IMR-90 (cell line): Measurements from ENCODE around the gene PKP4. TPM values are rescaled to one million over a fixed set of nuclear protein-coding genes. Genes with fewer than 3 reads are reported as not detected.

ENCODE experiments used
- ATAC-seq: fragments of 200-7000 bp; cut with Tn5 transposase; 2 replicates; pipeline ENCODE4 v1.9.1; 2020; ENCODE audit warnings: low read depth, mild to moderate bottlenecking, moderate library complexity
- BruUV-seq: library from RNA; stranded (reverse); fragments of 400-500 nt; replicated peaks from 2 replicates; lab custom pipeline; 2021; lab: Mats Ljungman, UMichigan
- CTCF ChIA-PET: fragments of 300-600 bp; formaldehyde crosslinking; extraction: SDS; loops from one replicate; lab custom pipeline; 2021; ENCODE audit warnings: antibody characterized with exemption; lab: Yijun Ruan, JAX
- POLR2A ChIA-PET: fragments of 300-600 bp; sonication (Branson Sonifier 250); formaldehyde crosslinking; loops from one replicate; lab custom pipeline; 2022; ENCODE audit warnings: antibody characterized with exemption; ENCODE audit not compliant: unreplicated experiment; lab: Charles Lee
- DNase-seq: peaks from one replicate; pipeline ENCODE4 v3.0.0; 2013
- H2AFZ ChIP-seq: replicated peaks from 2 replicates; pipeline ENCODE3; 2013; ENCODE audit warnings: low read length, mild to moderate bottlenecking; ENCODE audit not compliant: poor library complexity
- H2AK5ac ChIP-seq: 2 replicates; pipeline ENCODE4 v1.6.1; 2013; ENCODE audit warnings: low read depth, low read length, inconsistent platforms
- H2AK9ac ChIP-seq: replicated peaks from 2 replicates; pipeline ENCODE3; 2013; ENCODE audit warnings: mild to moderate bottlenecking, low read depth, low read length, moderate library complexity; ENCODE audit not compliant: poor library complexity
- H2BK120ac ChIP-seq: 2 replicates; pipeline ENCODE4 v1.6.1; 2013; ENCODE audit warnings: low read depth, low read length, inconsistent platforms
- H2BK15ac ChIP-seq: 3 replicates; pipeline ENCODE4 v1.6.1; 2013; ENCODE audit warnings: low read depth, low read length, inconsistent platforms
- H2BK20ac ChIP-seq: 2 replicates; pipeline ENCODE4 v1.6.1; 2013; ENCODE audit warnings: low read depth, mild to moderate bottlenecking, inconsistent platforms, low read length, moderate library complexity
- H2BK5ac ChIP-seq: 2 replicates; pipeline ENCODE4 v1.6.1; 2013; ENCODE audit warnings: mild to moderate bottlenecking, low read depth, low read length, inconsistent platforms; ENCODE audit not compliant: poor library complexity, severe bottlenecking
- H3K14ac ChIP-seq: replicated peaks from 2 replicates; pipeline ENCODE4 v1.6.1; 2013; ENCODE audit warnings: low read depth, low read length, inconsistent platforms
- H3K18ac ChIP-seq: 2 replicates; pipeline ENCODE4 v1.6.1; 2013; ENCODE audit warnings: low read depth, low read length, control low read depth
- H3K23ac ChIP-seq: 2 replicates; pipeline ENCODE4 v1.6.1; 2013; ENCODE audit warnings: low read depth, low read length, inconsistent platforms
- H3K27ac ChIP-seq: 2 replicates; pipeline ENCODE4 v1.5.1; 2013; ENCODE audit warnings: mild to moderate bottlenecking, control low read depth, low read length; ENCODE audit not compliant: insufficient read depth
- H3K27me3 ChIP-seq: 2 replicates; pipeline ENCODE4 v1.6.1; 2013; ENCODE audit warnings: low read length; ENCODE audit not compliant: control insufficient read depth, insufficient read depth
- H3K36me3 ChIP-seq: 2 replicates; pipeline ENCODE4 v1.6.1; 2013; ENCODE audit warnings: low read length, mixed read lengths; ENCODE audit not compliant: control insufficient read depth, insufficient read depth
- H3K4ac ChIP-seq: 2 replicates; pipeline ENCODE4 v1.6.1; 2013; ENCODE audit warnings: low read depth, low read length, inconsistent platforms
- H3K4me1 ChIP-seq: 2 replicates; pipeline ENCODE4 v1.6.1; 2013; ENCODE audit warnings: low read length, mixed read lengths; ENCODE audit not compliant: control insufficient read depth, insufficient read depth
- H3K4me2 ChIP-seq: 2 replicates; pipeline ENCODE4 v1.6.1; 2013; ENCODE audit warnings: low read depth, mild to moderate bottlenecking, control low read depth, low read length, moderate library complexity
- H3K4me3 ChIP-seq: 2 replicates; pipeline ENCODE4 v1.5.1; 2013; ENCODE audit warnings: low read depth, mild to moderate bottlenecking, control low read depth, low read length, moderate library complexity; ENCODE audit not compliant: insufficient read depth
- H3K56ac ChIP-seq: 2 replicates; pipeline ENCODE4 v1.6.1; 2013; ENCODE audit warnings: low read length, inconsistent platforms; ENCODE audit not compliant: insufficient read depth; ENCODE audit errors: extremely low read depth
- H3K79me1 ChIP-seq, 2 experiments: 2 replicates each; pipeline ENCODE4 v1.6.1; 2013; ENCODE audit warnings: low read length in 2 of 2, inconsistent platforms in 1 of 2, low read depth in 1 of 2
- H3K9ac ChIP-seq: 2 replicates; pipeline ENCODE4 v1.6.1; 2013; ENCODE audit warnings: low read depth, low read length, control low read depth
- H3K9me1 ChIP-seq: 2 replicates; pipeline ENCODE4 v1.6.1; 2013; ENCODE audit warnings: low read length, inconsistent platforms; ENCODE audit not compliant: insufficient read depth
- H3K9me3 ChIP-seq: 2 replicates; pipeline ENCODE4 v1.6.1; 2013; ENCODE audit warnings: low read length; ENCODE audit not compliant: control insufficient read depth, insufficient read depth
- H4K20me1 ChIP-seq: 2 replicates; pipeline ENCODE4 v1.6.1; 2013; ENCODE audit warnings: low read length, inconsistent platforms; ENCODE audit not compliant: insufficient read depth
- H4K5ac ChIP-seq: 2 replicates; pipeline ENCODE4 v1.6.1; 2013; ENCODE audit warnings: mild to moderate bottlenecking, low read depth, low read length, control low read depth
- H4K8ac ChIP-seq, 2 experiments: 2 replicates each; pipeline ENCODE4 v1.6.1; 2013; ENCODE audit warnings: low read depth in 2 of 2, low read length in 2 of 2, control low read depth in 1 of 2, inconsistent platforms in 1 of 2
- H4K91ac ChIP-seq: 2 replicates; pipeline ENCODE4 v1.6.1; 2013; ENCODE audit warnings: low read depth, low read length, inconsistent platforms; ENCODE audit not compliant: insufficient read depth
- CEBPB ChIP-seq: IDR thresholded peaks from 2 replicates; pipeline ENCODE4 v1.6.1; 2012; ENCODE audit warnings: low read depth, low read length, improper control_type of control experiment
- CHD1 ChIP-seq: IDR thresholded peaks from 2 replicates; pipeline ENCODE4 v1.6.1; 2012; ENCODE audit warnings: low read depth, low read length, improper control_type of control experiment
- ELK1 ChIP-seq: fragments of 150-350 bp; IDR thresholded peaks from 2 replicates; pipeline ENCODE4 v1.6.1; 2016; ENCODE audit warnings: low read depth, mild to moderate bottlenecking, low read length, moderate library complexity, borderline replicate concordance
- FOS ChIP-seq: fragments of 150-350 bp; IDR thresholded peaks from 2 replicates; pipeline ENCODE4 v1.6.1; 2016; ENCODE audit warnings: low read depth, low read length
- MAFK ChIP-seq: IDR thresholded peaks from 2 replicates; pipeline ENCODE4 v1.6.1; 2012; ENCODE audit warnings: low read depth, low read length, improper control_type of control experiment
- MAZ ChIP-seq: IDR thresholded peaks from 2 replicates; pipeline ENCODE4 v1.6.1; 2012; ENCODE audit warnings: low read depth, mild to moderate bottlenecking, low read length, improper control_type of control experiment, moderate library complexity, borderline replicate concordance
- MXI1 ChIP-seq: IDR thresholded peaks from 2 replicates; pipeline ENCODE4 v1.6.1; 2012; ENCODE audit warnings: low read depth, mild to moderate bottlenecking, low read length, moderate library complexity, borderline replicate concordance
- NFE2L2 ChIP-seq: fragments of 150-350 bp; IDR thresholded peaks from 2 replicates; pipeline ENCODE4 v1.6.1; 2016; ENCODE audit warnings: low read depth, mild to moderate bottlenecking, low read length
- POLR2A ChIP-seq: IDR thresholded peaks from 2 replicates; pipeline ENCODE4 v1.6.1; 2012; ENCODE audit warnings: mild to moderate bottlenecking, low read depth, low read length
- RAD21 ChIP-seq: IDR thresholded peaks from 2 replicates; pipeline ENCODE4 v1.6.1; 2012; ENCODE audit warnings: low read length, improper control_type of control experiment
- RCOR1 ChIP-seq: IDR thresholded peaks from 2 replicates; pipeline ENCODE4 v1.6.1; 2012; ENCODE audit warnings: mild to moderate bottlenecking, low read length, improper control_type of control experiment; ENCODE audit not compliant: insufficient replicate concordance
- SMC3 ChIP-seq: fragments of 150-350 bp; IDR thresholded peaks from 2 replicates; pipeline ENCODE4 v1.6.1; 2016; ENCODE audit warnings: low read depth, mild to moderate bottlenecking, antibody characterized with exemption, low read length, moderate library complexity
- WGBS, 2 experiments: methylation state at CpG; one replicate each; pipeline versions ENCODE4 v1.1.5 to v1.1.7; 2013; ENCODE audit warnings: missing lambda C conversion rate in 2 of 2; ENCODE audit not compliant: insufficient read length in 1 of 2; ENCODE audit errors: extremely low coverage in 2 of 2; 5-methylcytosine and 5-hydroxymethylcytosine counted together
- dilution Hi-C: fragments of 300-500 bp; cut with HindIII; formaldehyde crosslinking; loops from one replicate; pipeline ENCODE4 v1.14.3; 2018; ENCODE audit warnings: low sequenced_read_pairs; ENCODE audit not compliant: unreplicated experiment
- in situ Hi-C: fragments of 300-500 bp; cut with MboI; formaldehyde crosslinking; loops from 3 replicates; pipeline ENCODE4 v1.14.3; 2019; ENCODE audit warnings: low sequenced_read_pairs, inconsistent platforms, mixed read lengths
- intact Hi-C: fragments of 100-400 bp; cut with micrococcal nuclease; formaldehyde crosslinking; loops from 2 replicates; pipeline ENCODE4 v1.10.0; 2022
- polyA plus RNA-seq, 3 experiments: library from polyadenylated mRNA; depleted of rRNA; stranded (reverse); fragments of >200 nt; gene quantifications; 2 replicates each; pipeline ENCODE4 v1.2.3, GENCODE V29; 2012; ENCODE audit warnings: low replicate concordance in 1 of 3
- total RNA-seq: library from RNA; depleted of rRNA; stranded (reverse); fragments of >200 nt; gene quantifications from 2 replicates; pipeline ENCODE4 v1.2.3, GENCODE V29; 2012

Gene PKP4
- total and polyA plus RNA-seq, 2 of the 4 experiments (the other 2 are of a cell fraction), result 20.1 to 37.8 TPM

GRCh38 chr2:158633261-158633660, 176.5 kb downstream of the PKP4 start:
- in situ Hi-C loops, result no loop called here
- H4K91ac ChIP-seq, result no peak overlapping the region
- H3K18ac ChIP-seq, result no peak overlapping the region
- H2AK5ac ChIP-seq, result no peak overlapping the region
- dilution Hi-C loops, result no loop called here
- no peak overlapping the region for H3K4me2 ChIP-seq
- no CpG with 5 or more reads among the region's 2 CpGs for WGBS, 2 experiments
- no peaks in the 10 kb centered on the region for H3K27me3 ChIP-seq
- intact Hi-C loops, result no loop called here
- H3K36me3 ChIP-seq, result peaks cover 12% of the 10 kb centered on the region
- H2BK15ac ChIP-seq, result no peak overlapping the region
- H3K9me1 ChIP-seq, result no peaks in the 10 kb centered on the region; the same call in 1 of the 2 replicates
- CTCF ChIA-PET, result interaction anchor here (0.6 kb wide), 1 partner anchor 594 kb away, joined by 3 read pairs; no protein-coding TSS in a partner anchor
- H2BK5ac ChIP-seq, result no peak overlapping the region
- no peak overlapping the region for H2AK9ac ChIP-seq
- no TSS peak for BruUV-seq
- ATAC-seq, result no peak
- H3K9me3 ChIP-seq, result no peaks in the 10 kb centered on the region
- DNase-seq, result no peak
- no peak overlapping the region for H2BK120ac ChIP-seq
- POLR2A ChIA-PET, result no interaction called here
- no peak overlapping the region for H4K8ac ChIP-seq
- no peak for TF ChIP-seq FOS
- no peak for TF ChIP-seq SMC3
- no peak for TF ChIP-seq ELK1
- TF ChIP-seq RCOR1, result no peak
- TF ChIP-seq CHD1, result no peak
- TF ChIP-seq NFE2L2, result no peak
- TF ChIP-seq CEBPB, result no peak
- TF ChIP-seq MXI1, result no peak
- TF ChIP-seq MAZ, result no peak
- no peak for TF ChIP-seq RAD21
- TF ChIP-seq MAFK, result no peak
- no peak for TF ChIP-seq POLR2A
- no peak overlapping the region for H3K27ac ChIP-seq
- H3K23ac ChIP-seq, result no peak overlapping the region
- peaks cover 4% of the 10 kb centered on the region; the same call in 1 of the 2 replicates for H3K4me1 ChIP-seq
- H3K14ac ChIP-seq, result no peak overlapping the region
- H3K9ac ChIP-seq, result no peak overlapping the region
- no peak overlapping the region for H3K4me3 ChIP-seq
- H2BK20ac ChIP-seq, result no peak overlapping the region
- H3K79me1 ChIP-seq, result no peaks in the 10 kb centered on the region
- H3K56ac ChIP-seq, result no peak overlapping the region
- no peak overlapping the region for H2AFZ ChIP-seq
- no peak overlapping the region for H3K4ac ChIP-seq
- no peak overlapping the region for H4K5ac ChIP-seq
- H4K20me1 ChIP-seq, result no peaks in the 10 kb centered on the region
